Panc1 (cell line): ENCODE data around the gene NRP2. TPM values are rescaled to one million over a fixed set of nuclear protein-coding genes. Genes with fewer than 3 reads are reported as not detected.

Experiments
- ATAC-seq: fragments of 200-7000 bp; cut with Tn5 transposase; 2 replicates; pipeline ENCODE4 v1.9.1; 2020; ENCODE audit warnings: mild to moderate bottlenecking, moderate library complexity
- BruUV-seq: library from RNA; stranded (reverse); fragments of 400-500 nt; replicated peaks from 2 replicates; lab custom pipeline; 2021; lab: Mats Ljungman, UMichigan
- CTCF ChIA-PET: fragments of 300-600 bp; sonication (Branson Sonifier 250); formaldehyde crosslinking; loops from one replicate; lab custom pipeline; 2022; ENCODE audit warnings: antibody characterized with exemption; lab: Charles Lee
- POLR2A ChIA-PET: fragments of 300-600 bp; sonication (Branson Sonifier 250); formaldehyde crosslinking; loops from one replicate; lab custom pipeline; 2022; ENCODE audit warnings: antibody characterized with exemption; lab: Charles Lee
- DNase-seq: peaks from one replicate; pipeline ENCODE4 v3.0.0-alpha.2; 2010; ENCODE audit warnings: low read depth, low spot score
- H3K27ac ChIP-seq: 2 replicates; pipeline ENCODE4 v1.5.1; 2011; ENCODE audit warnings: mild to moderate bottlenecking, low read length, inconsistent platforms
- H3K27me3 ChIP-seq: fragments of 200-500 bp; sonication (Bioruptor generic); 2 replicates; pipeline ENCODE4 v1.6.0; 2014; ENCODE audit warnings: low read length, inconsistent platforms; ENCODE audit not compliant: control insufficient read depth, insufficient read depth
- H3K36me3 ChIP-seq: fragments of 200-500 bp; sonication (Bioruptor generic); 2 replicates; pipeline ENCODE4 v1.5.1; 2014; ENCODE audit warnings: inconsistent platforms, mild to moderate bottlenecking, low read length, moderate library complexity; ENCODE audit not compliant: control insufficient read depth, insufficient read depth
- H3K4me1 ChIP-seq: 2 replicates; pipeline ENCODE4 v1.5.1; 2011; ENCODE audit warnings: inconsistent platforms, mild to moderate bottlenecking, low read length, moderate library complexity; ENCODE audit not compliant: control insufficient read depth, insufficient read depth
- H3K4me3 ChIP-seq, 2 experiments: 2 replicates each; pipeline ENCODE4 v1.5.1; 2011 to 2012; ENCODE audit warnings: low read depth in 2 of 2, low read length in 2 of 2, mild to moderate bottlenecking in 2 of 2, inconsistent platforms in 1 of 2, moderate library complexity in 1 of 2
- H3K9me3 ChIP-seq: fragments of 200-500 bp; sonication (Bioruptor generic); 2 replicates; pipeline ENCODE4 v1.5.1; 2014; ENCODE audit warnings: low read depth, mild to moderate bottlenecking, inconsistent platforms, low read length, moderate library complexity; ENCODE audit not compliant: control insufficient read depth, insufficient read depth
- CTCF ChIP-seq: fragments of 450-650 bp; IDR thresholded peaks from 2 replicates; pipeline ENCODE4 v1.5.1; 2017; ENCODE audit warnings: mild to moderate bottlenecking
- POLR2AphosphoS5 ChIP-seq: IDR thresholded peaks from 2 replicates; pipeline ENCODE4 v1.6.1; 2012; ENCODE audit warnings: mild to moderate bottlenecking, low read depth, low read length, moderate library complexity
- REST ChIP-seq, 2 experiments: IDR thresholded peaks; 2 replicates each; pipeline ENCODE4 v1.6.1; 2011 to 2012; ENCODE audit warnings: low read depth in 2 of 2, control low read depth in 1 of 2, low read length in 1 of 2, mild to moderate bottlenecking in 1 of 2, moderate library complexity in 1 of 2; ENCODE audit not compliant: insufficient read depth in 1 of 2
- SIN3A ChIP-seq: IDR thresholded peaks from 2 replicates; pipeline ENCODE4 v1.6.1; 2012; ENCODE audit warnings: low read depth, mild to moderate bottlenecking, low read length, moderate library complexity, borderline replicate concordance; ENCODE audit not compliant: insufficient read depth
- TCF7L2 ChIP-seq: IDR thresholded peaks from 2 replicates; pipeline ENCODE4 v1.6.1; 2011; ENCODE audit warnings: mild to moderate bottlenecking, low read depth, low read length, inconsistent platforms
- in situ Hi-C: cut with HindIII; loops from 2 replicates; pipeline ENCODE4 v1.10.0; 2016; ENCODE audit warnings: low sequenced_read_pairs, low pct_unique_long_range_greater_than_20kb
- intact Hi-C: fragments of 100-400 bp; cut with micrococcal nuclease; formaldehyde crosslinking; loops from one replicate; pipeline ENCODE4 v1.10.0; 2022; ENCODE audit not compliant: unreplicated experiment
- total RNA-seq: library from RNA; stranded (reverse); gene quantifications from one replicate; pipeline ENCODE4 v1.2.1, GENCODE V29; 2021; ENCODE audit not compliant: unreplicated experiment

The NRP2 gene
- total RNA-seq, 1 experiment from 2014 or later: 6.7 TPM

- Histone ChIP-seq H3K36me3 (no peaks in the 10 kb centered on the region), H3K4me1 (no peaks in the 10 kb centered on the region), H3K27ac (no peak overlapping the region), H3K9me3 (no peaks in the 10 kb centered on the region), H3K27me3 (no peaks in the 10 kb centered on the region; the same call in 1 of the 2 replicates), H3K4me3 (no peak overlapping the region)
- in situ Hi-C loops: no loop called here
- TF ChIP-seq REST (IDR thresholded peaks at IDR 0.05; ENCODE audit: insufficient read depth in 1 of 2, low read depth in 2 of 2, low read length in 1 of 2) (no peak), CTCF (no peak), SIN3A (no peak), POLR2AphosphoS5 (no peak), TCF7L2 (no peak)
- POLR2A ChIA-PET: no interaction called here
- no peak for DNase-seq
- intact Hi-C loops: no loop called here
- BruUV-seq: no TSS peak
- ATAC-seq: no peak
- CTCF ChIA-PET: no interaction called here
Measured at GRCh38 chr2:205656461-205656860, 25.8 kb upstream of the NRP2 start.

DNA sequence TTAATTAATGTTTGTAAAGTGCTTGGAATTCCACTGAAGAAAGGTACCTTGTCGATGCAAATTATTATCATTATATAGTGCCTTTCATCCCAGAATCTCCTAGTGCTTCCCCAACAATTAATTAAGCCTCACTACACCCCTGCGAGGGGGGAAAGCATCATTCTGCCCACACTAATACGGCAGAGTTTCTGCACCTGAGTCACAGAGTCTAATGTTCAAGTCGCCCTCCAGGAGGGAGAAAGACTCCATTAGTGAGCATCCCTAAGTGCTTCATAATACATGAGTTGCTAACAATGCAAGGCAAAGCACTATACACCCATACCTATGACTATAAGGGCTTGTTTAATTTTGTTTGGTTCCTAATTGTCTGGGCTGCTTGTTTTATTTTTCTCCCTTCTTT, 25.4 kb upstream of the NRP2 start:
- in situ Hi-C loops (no loop called here), intact Hi-C loops (no loop called here)
- no TSS peak for BruUV-seq
- DNase-seq (no peak), ATAC-seq (no peak)
- no peak for TF ChIP-seq REST (IDR thresholded peaks at IDR 0.05; ENCODE audit: insufficient read depth in 1 of 2, low read depth in 2 of 2, low read length in 1 of 2)
- TF ChIP-seq TCF7L2: no peak
- TF ChIP-seq SIN3A: no peak
- TF ChIP-seq CTCF: no peak
- TF ChIP-seq POLR2AphosphoS5: no peak
- POLR2A ChIA-PET: no interaction called here
- no peak overlapping the region for H3K4me3 ChIP-seq
- no peak overlapping the region for H3K27ac ChIP-seq
- no peaks in the 10 kb centered on the region for H3K4me1 ChIP-seq
- CTCF ChIA-PET: no interaction called here
- no peaks in the 10 kb centered on the region for H3K9me3 ChIP-seq
- no peaks in the 10 kb centered on the region for H3K36me3 ChIP-seq
- no peaks in the 10 kb centered on the region; the same call in 1 of the 2 replicates for H3K27me3 ChIP-seq
